22Rv1 (cell line): ENCODE measurements around the gene FBLN5.

Experiments
- H3K27ac ChIP-seq: fragments of 450-650 bp; 2 replicates; pipeline ENCODE4 v1.5.1; 2017
- ZFX ChIP-seq: fragments of 450-650 bp; IDR thresholded peaks from 2 replicates; pipeline ENCODE4 v1.6.1; 2017; ENCODE audit warnings: antibody characterized with exemption, borderline replicate concordance
- TF ChIP-seq, protein P1 (sequence below): fragments of 450-650 bp; IDR thresholded peaks from 2 replicates; pipeline ENCODE4 v1.5.1; 2017; ENCODE audit warnings: mild to moderate bottlenecking

Gene FBLN5

GRCh38 chr14:91963465-91963864 lies 16.0 kb upstream of the FBLN5 start:
- H3K27ac ChIP-seq, result no peak overlapping the region
- TF ChIP-seq, protein P1, sequence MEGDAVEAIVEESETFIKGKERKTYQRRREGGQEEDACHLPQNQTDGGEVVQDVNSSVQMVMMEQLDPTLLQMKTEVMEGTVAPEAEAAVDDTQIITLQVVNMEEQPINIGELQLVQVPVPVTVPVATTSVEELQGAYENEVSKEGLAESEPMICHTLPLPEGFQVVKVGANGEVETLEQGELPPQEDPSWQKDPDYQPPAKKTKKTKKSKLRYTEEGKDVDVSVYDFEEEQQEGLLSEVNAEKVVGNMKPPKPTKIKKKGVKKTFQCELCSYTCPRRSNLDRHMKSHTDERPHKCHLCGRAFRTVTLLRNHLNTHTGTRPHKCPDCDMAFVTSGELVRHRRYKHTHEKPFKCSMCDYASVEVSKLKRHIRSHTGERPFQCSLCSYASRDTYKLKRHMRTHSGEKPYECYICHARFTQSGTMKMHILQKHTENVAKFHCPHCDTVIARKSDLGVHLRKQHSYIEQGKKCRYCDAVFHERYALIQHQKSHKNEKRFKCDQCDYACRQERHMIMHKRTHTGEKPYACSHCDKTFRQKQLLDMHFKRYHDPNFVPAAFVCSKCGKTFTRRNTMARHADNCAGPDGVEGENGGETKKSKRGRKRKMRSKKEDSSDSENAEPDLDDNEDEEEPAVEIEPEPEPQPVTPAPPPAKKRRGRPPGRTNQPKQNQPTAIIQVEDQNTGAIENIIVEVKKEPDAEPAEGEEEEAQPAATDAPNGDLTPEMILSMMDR, result no peak
- TF ChIP-seq ZFX, result no peak

DNA sequence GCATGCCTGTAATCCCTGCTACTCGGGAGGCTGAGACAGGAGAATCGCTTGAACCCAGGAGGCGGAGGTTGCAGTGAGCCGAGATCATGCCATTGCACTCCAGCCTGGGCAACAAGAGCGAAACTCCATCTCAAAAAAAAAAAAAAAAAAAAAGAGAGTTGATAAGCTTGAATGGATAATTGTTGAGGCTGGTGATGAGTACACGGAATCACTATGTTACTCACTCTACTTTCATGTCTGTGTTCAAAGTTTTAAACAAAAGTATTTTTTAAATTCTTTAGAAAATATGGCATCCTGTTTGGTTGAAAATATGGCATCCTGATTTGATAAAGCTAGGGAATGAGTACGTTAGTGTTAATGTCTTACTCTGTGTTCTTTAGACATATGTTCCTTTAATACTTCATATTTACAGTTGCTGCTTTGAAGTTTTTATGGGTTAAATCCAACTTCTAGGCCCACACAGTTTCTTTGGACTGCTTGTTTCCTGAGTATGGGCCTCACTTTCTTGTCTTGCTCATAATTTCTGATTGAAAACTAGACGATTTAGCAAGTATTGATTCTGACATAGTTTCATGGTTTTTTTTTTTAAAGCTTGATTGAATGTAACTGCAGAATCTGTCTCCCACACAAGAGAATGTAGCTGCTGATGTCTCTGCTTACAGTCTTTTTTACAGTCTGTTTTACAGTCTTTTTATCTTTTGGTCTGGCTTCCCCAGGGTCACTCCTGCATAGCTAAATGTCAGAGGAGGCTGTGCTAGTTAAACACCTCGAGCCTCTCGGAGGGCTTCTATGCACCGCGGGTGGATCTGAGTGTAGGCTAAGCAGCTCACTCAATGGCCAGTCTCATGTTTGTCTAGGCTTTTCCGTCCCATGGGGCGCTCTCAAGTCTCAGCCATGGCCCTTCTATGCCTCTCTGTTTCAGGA lies 14.1 kb upstream of the FBLN5 start:
- TF ChIP-seq, protein P1, result no peak
- TF ChIP-seq ZFX, result no peak
- H3K27ac ChIP-seq, result no peak overlapping the region

- no peak overlapping the region for H3K27ac ChIP-seq
- TF ChIP-seq ZFX, result no peak
- TF ChIP-seq, protein P1, result no peak
These were observed 10.4 kb upstream of the FBLN5 start for GRCh38 chr14:91957876-91958313.

DNA sequence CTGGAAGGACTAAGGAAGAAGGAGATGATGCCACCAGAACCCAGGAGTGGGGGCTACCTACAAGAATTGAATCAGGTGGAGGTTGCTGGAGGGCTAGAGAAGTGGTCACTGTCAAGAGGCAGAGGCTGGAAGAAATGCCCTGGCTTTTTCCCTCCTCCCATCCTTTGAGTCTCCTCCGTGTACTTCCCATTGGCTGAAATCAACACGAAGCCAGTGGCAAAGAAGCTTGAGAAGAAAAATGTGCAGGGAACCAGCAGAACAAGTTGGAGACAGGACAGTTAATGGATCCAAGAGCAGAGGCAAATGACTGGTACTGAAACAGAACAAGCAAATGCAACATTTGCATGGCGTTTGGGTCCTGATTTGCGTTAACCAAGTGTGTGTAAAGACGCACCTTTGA lies 9.1 kb upstream of the FBLN5 start:
- no peak overlapping the region for H3K27ac ChIP-seq
- no peak for TF ChIP-seq ZFX
- TF ChIP-seq, protein P1, result no peak

- no peak overlapping the region for H3K27ac ChIP-seq
- TF ChIP-seq, protein P1, result no peak
- TF ChIP-seq ZFX, result no peak
These were observed 7.7 kb upstream of the FBLN5 start for GRCh38 chr14:91955168-91955567.

DNA sequence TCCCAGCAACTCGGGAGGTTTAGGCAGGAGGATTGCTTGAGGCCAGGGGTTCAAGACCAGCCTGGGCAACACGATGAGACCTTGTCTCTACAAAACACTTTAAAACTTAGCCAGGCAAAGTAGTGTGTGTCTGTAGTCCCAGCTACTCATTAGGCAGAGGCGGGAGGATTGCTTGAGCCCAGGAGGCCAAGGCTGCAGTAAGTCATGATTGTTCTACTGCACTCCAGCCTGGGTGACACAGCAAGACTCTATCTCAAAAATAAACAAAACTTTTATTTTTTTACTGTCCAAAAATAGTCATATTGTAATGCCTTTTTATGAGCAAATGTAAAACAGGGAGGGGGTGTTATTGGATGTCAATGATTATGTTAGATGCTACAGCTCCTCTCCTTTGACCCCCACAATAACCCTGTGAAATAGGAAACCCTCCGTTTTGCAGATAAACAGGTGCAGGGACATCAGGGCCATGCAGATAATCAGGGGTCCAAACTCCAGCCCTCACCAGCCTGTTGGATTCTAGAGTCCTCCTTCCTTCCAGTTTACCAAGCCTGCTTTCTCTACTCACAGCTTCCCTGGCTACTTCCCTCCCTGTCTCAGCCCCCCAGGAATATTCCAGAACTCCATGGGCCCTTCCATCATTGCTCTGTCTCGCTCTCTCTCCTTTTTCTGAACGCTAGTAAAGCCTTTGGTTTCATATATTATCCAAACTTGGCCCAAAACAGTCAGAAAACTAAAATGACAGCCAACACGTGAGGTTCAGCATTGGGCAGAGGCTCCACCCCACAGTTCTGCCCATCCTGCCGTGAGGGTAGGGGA lies 5.9 kb upstream of the FBLN5 start:
- TF ChIP-seq ZFX, result no peak
- TF ChIP-seq, protein P1, result no peak
- no peak overlapping the region for H3K27ac ChIP-seq
